Mesenchymal stem cell (in vitro differentiated cells and primary cell): ENCODE measurements around the gene NFATC4.

Source experiments
- DNase-seq: peaks from one replicate; pipeline ENCODE4 v3.0.0-alpha.2; 2013
- H2AFZ ChIP-seq: one replicate; pipeline ENCODE4 v1.6.1; 2013; ENCODE audit warnings: low read depth, mild to moderate bottlenecking, control low read depth, inconsistent platforms, low read length, moderate library complexity
- H2AK5ac ChIP-seq: 2 replicates; pipeline ENCODE4 v1.6.1; 2013; ENCODE audit warnings: low read length, moderate library complexity, mild to moderate bottlenecking, inconsistent platforms; ENCODE audit not compliant: severe bottlenecking
- H2BK120ac ChIP-seq: one replicate; pipeline ENCODE4 v1.6.1; 2013; ENCODE audit warnings: low read depth, mild to moderate bottlenecking, inconsistent platforms, low read length, moderate library complexity
- H2BK12ac ChIP-seq, 2 experiments: one replicate each; pipeline ENCODE4 v1.6.1; 2013; ENCODE audit warnings: inconsistent platforms in 2 of 2, low read length in 2 of 2, mild to moderate bottlenecking in 2 of 2, moderate library complexity in 2 of 2, control low read depth in 1 of 2
- H2BK15ac ChIP-seq: one replicate; pipeline ENCODE4 v1.6.1; 2013; ENCODE audit warnings: mild to moderate bottlenecking, low read depth, inconsistent platforms; ENCODE audit not compliant: poor library complexity, severe bottlenecking
- H2BK5ac ChIP-seq: 2 replicates; pipeline ENCODE4 v1.6.1; 2013; ENCODE audit warnings: low read depth, mild to moderate bottlenecking, low read length, control low read depth, inconsistent platforms; ENCODE audit not compliant: poor library complexity, severe bottlenecking
- H3K14ac ChIP-seq, 2 experiments: one replicate each; pipeline ENCODE4 v1.6.1; 2013; ENCODE audit warnings: inconsistent platforms in 2 of 2, low read length in 2 of 2, control low read depth in 1 of 2, mild to moderate bottlenecking in 1 of 2, moderate library complexity in 1 of 2
- H3K18ac ChIP-seq, 2 experiments: one replicate each; pipeline ENCODE4 v1.6.1; 2013; ENCODE audit warnings: inconsistent platforms in 2 of 2, low read length in 2 of 2, control low read depth in 1 of 2, low read depth in 1 of 2, mild to moderate bottlenecking in 1 of 2
- H3K23ac ChIP-seq, 2 experiments: one replicate each; pipeline ENCODE4 v1.6.1; 2013; ENCODE audit warnings: inconsistent platforms in 2 of 2, low read length in 2 of 2, mild to moderate bottlenecking in 2 of 2, moderate library complexity in 2 of 2, control low read depth in 1 of 2
- H3K27ac ChIP-seq: 2 replicates; pipeline ENCODE4 v1.5.1; 2013; ENCODE audit warnings: mild to moderate bottlenecking, moderate library complexity, low read length, control low read depth, inconsistent platforms; ENCODE audit not compliant: poor library complexity, severe bottlenecking
- H3K27me3 ChIP-seq, 2 experiments: 2 replicates each; pipeline versions ENCODE4 v1.6.1 to v1.7.0; 2013; ENCODE audit warnings: low read length in 2 of 2, mild to moderate bottlenecking in 2 of 2, moderate library complexity in 2 of 2, control low read depth in 1 of 2, inconsistent platforms in 1 of 2; ENCODE audit not compliant: control insufficient read depth in 1 of 2, insufficient read depth in 1 of 2
- H3K36me3 ChIP-seq, 2 experiments: 2 replicates each; pipeline versions ENCODE4 v1.6.1 to v1.7.0; 2013; ENCODE audit warnings: low read length in 2 of 2, control low read depth in 1 of 2, inconsistent platforms in 1 of 2, low read depth in 1 of 2, mild to moderate bottlenecking in 1 of 2; ENCODE audit not compliant: insufficient read depth in 2 of 2, control insufficient read depth in 1 of 2
- H3K4ac ChIP-seq, 2 experiments: one replicate each; pipeline ENCODE4 v1.6.1; 2013; ENCODE audit warnings: inconsistent platforms in 2 of 2, low read length in 2 of 2, mild to moderate bottlenecking in 2 of 2, moderate library complexity in 2 of 2, control low read depth in 1 of 2, low read depth in 1 of 2
- H3K4me1 ChIP-seq: 2 replicates; pipeline ENCODE4 v1.6.1; 2013; ENCODE audit warnings: low read depth, low read length, control low read depth; ENCODE audit not compliant: control insufficient read depth, insufficient read depth
- H3K4me2 ChIP-seq: 2 replicates; pipeline ENCODE4 v1.6.1; 2013; ENCODE audit warnings: low read length, mild to moderate bottlenecking, inconsistent platforms; ENCODE audit not compliant: poor library complexity, severe bottlenecking
- H3K4me3 ChIP-seq, 2 experiments: 2 replicates each; pipeline versions ENCODE4 v1.5.1 to v1.7.0; 2013; ENCODE audit warnings: low read length in 2 of 2, mild to moderate bottlenecking in 2 of 2, control low read depth in 1 of 2, low read depth in 1 of 2; ENCODE audit not compliant: insufficient read depth in 1 of 2
- H3K79me1 ChIP-seq: replicated peaks from 2 replicates; pipeline ENCODE4 v1.6.1; 2013; ENCODE audit warnings: mild to moderate bottlenecking, control low read depth, low read length, inconsistent platforms; ENCODE audit not compliant: poor library complexity, severe bottlenecking
- H3K9ac ChIP-seq: 2 replicates; pipeline ENCODE4 v1.7.0; 2013; ENCODE audit warnings: mild to moderate bottlenecking, low read length, moderate library complexity
- H3K9me3 ChIP-seq: 2 replicates; pipeline ENCODE4 v1.7.0; 2013; ENCODE audit warnings: mild to moderate bottlenecking, low read length; ENCODE audit not compliant: control insufficient read depth
- H4K8ac ChIP-seq: one replicate; pipeline ENCODE4 v1.6.1; 2013; ENCODE audit warnings: inconsistent platforms, mild to moderate bottlenecking, low read length, moderate library complexity
- H4K91ac ChIP-seq: one replicate; pipeline ENCODE4 v1.6.1; 2013; ENCODE audit warnings: mild to moderate bottlenecking, low read length, inconsistent platforms
- WGBS: methylation state at CpG from one replicate; pipeline ENCODE4 v1.1.7; 2013; ENCODE audit warnings: mixed read lengths; 5-methylcytosine and 5-hydroxymethylcytosine counted together

Gene NFATC4

GRCh38 chr14:24339284-24340151, 28.5 kb upstream of the NFATC4 start, which contains the start of gene RIPK3:
RIPK3 (minus strand) TSS chr14:24339991; CDS start chr14:24339826, 165 bp downstream.
- peak within 1 kb of the TSS in 1 of 2 experiments; percentile 56 for H3K14ac ChIP-seq
- peak within 1 kb of the TSS in 1 of 2 experiments; percentile 82 for H3K18ac ChIP-seq
- no peak within 1 kb of the TSS for H2BK15ac ChIP-seq

GRCh38 chr14:24340606-24341005, 27.4 kb upstream of the NFATC4 start:
- Histone ChIP-seq H4K8ac (no peak overlapping the region), H2BK120ac (no peak overlapping the region), H2AFZ (no peak overlapping the region), H3K27ac (no peak overlapping the region), H2BK5ac (no peak overlapping the region), H2BK15ac (no peak overlapping the region), H3K4me3 (no peak overlapping the region), H3K4ac (no peak overlapping the region), H3K36me3 (peaks cover 4 to 18% of the 10 kb centered on the region in 2 experiments), H3K9me3 (no peaks in the 10 kb centered on the region), H3K18ac (no peak overlapping the region), H3K9ac (no peak overlapping the region), H2AK5ac (no peak overlapping the region), H2BK12ac (no peak overlapping the region), H4K91ac (no peak overlapping the region), H3K23ac (no peak overlapping the region), H3K14ac (no peak overlapping the region), H3K4me2 (no peak overlapping the region), H3K79me1 (no peaks in the 10 kb centered on the region), H3K27me3 (peaks cover 23 to 57% of the 10 kb centered on the region in 2 experiments), H3K4me1 (peaks cover 16% of the 10 kb centered on the region)
- 80% methylated on average over 1 of the region's 1 CpG for WGBS
- DNase-seq, result no peak

More at GRCh38 chr14:24339284-24340151, 28.5 kb upstream of the NFATC4 start, which contains the start of gene RIPK3:
- Histone ChIP-seq H2BK12ac (peak within 1 kb of the TSS in 1 of 2 experiments; percentile 43), H3K27ac (no peak within 1 kb of the TSS), H2AK5ac (no peak within 1 kb of the TSS), H3K4me2 (peak within 1 kb of the TSS; percentile 83), H3K23ac (peak within 1 kb of the TSS in 1 of 2 experiments; percentile 85), H3K9ac (peak within 1 kb of the TSS; percentile 81), H4K91ac (no peak within 1 kb of the TSS), H4K8ac (peak within 1 kb of the TSS; percentile 73), H2BK120ac (no peak within 1 kb of the TSS), H3K4ac (no peak within 1 kb of the TSS), H3K36me3 (peaks cover 4 to 18% of the 10 kb centered on the region in 2 experiments), H2BK5ac (no peak within 1 kb of the TSS), H2AFZ (peak within 1 kb of the TSS; percentile 30), H3K4me1 (peaks cover 26% of the 10 kb centered on the region), H3K27me3 (peaks cover 29 to 58% of the 10 kb centered on the region in 2 experiments), H3K9me3 (no peaks in the 10 kb centered on the region), H3K79me1 (no peaks in the 10 kb centered on the region), H3K4me3 (peak within 1 kb of the TSS; percentile 52 to 91)
- peak; percentile 20 for DNase-seq
- 9% methylated on average over 38 of the region's 51 CpGs for WGBS

GRCh38 chr14:24342889-24343288, 25.1 kb upstream of the NFATC4 start:
- Histone ChIP-seq H2BK5ac (no peak overlapping the region), H3K27ac (no peak overlapping the region), H3K23ac (no peak overlapping the region), H3K4me3 (no peak overlapping the region), H3K27me3 (peaks cover 13 to 55% of the 10 kb centered on the region in 2 experiments), H3K4ac (no peak overlapping the region), H4K8ac (no peak overlapping the region), H3K79me1 (no peaks in the 10 kb centered on the region), H3K36me3 (peaks cover 4% of the 10 kb centered on the region in 2 experiments), H3K9me3 (no peaks in the 10 kb centered on the region), H3K18ac (no peak overlapping the region), H3K4me1 (peaks cover 10% of the 10 kb centered on the region), H3K14ac (no peak overlapping the region), H2AFZ (no peak overlapping the region), H2BK120ac (no peak overlapping the region), H2AK5ac (no peak overlapping the region), H2BK15ac (no peak overlapping the region), H4K91ac (no peak overlapping the region), H3K4me2 (no peak overlapping the region), H3K9ac (no peak overlapping the region), H2BK12ac (no peak overlapping the region)
- DNase-seq, result no peak
- 100% methylated on average over 2 of the region's 4 CpGs for WGBS
